MCF 10A (cell line): Measurements from ENCODE around the gene ANKIB1. TPM values are rescaled to one million over a fixed set of nuclear protein-coding genes. Genes with fewer than 3 reads are reported as not detected.

Experiments
- BruUV-seq: library from RNA; stranded (reverse); fragments of 400-500 nt; replicated peaks from 2 replicates; lab custom pipeline; 2021; lab: Mats Ljungman, UMichigan
- CTCF ChIA-PET: fragments of 300-600 bp; sonication (Branson Sonifier 250); formaldehyde crosslinking; extraction: SDS; loops from one replicate; lab custom pipeline; 2021; ENCODE audit warnings: antibody characterized with exemption, inconsistent platforms; lab: Yijun Ruan, JAX
- POLR2A ChIA-PET: fragments of 300-600, 350-650 bp; sonication (Branson Sonifier 250); formaldehyde crosslinking; extraction: SDS; loops from one replicate; lab custom pipeline; 2020; ENCODE audit warnings: antibody characterized with exemption, inconsistent platforms; lab: Yijun Ruan, JAX
- DNase-seq: peaks from one replicate; pipeline ENCODE4 v3.0.0-alpha.2; 2018; ENCODE audit not compliant: unreplicated experiment
- H3K27ac Mint-ChIP-seq: one replicate; pipeline ENCODE4 v1.8.0; 2022; ENCODE audit warnings: mild to moderate bottlenecking, low read depth, mixed read lengths; ENCODE audit not compliant: unreplicated experiment
- H3K27me3 Mint-ChIP-seq: one replicate; pipeline ENCODE4 v1.8.0; 2022; ENCODE audit warnings: mixed read lengths; ENCODE audit not compliant: insufficient read depth, unreplicated experiment
- H3K36me3 Mint-ChIP-seq: one replicate; pipeline ENCODE4 v1.8.0; 2022; ENCODE audit warnings: mild to moderate bottlenecking, moderate library complexity, mixed read lengths; ENCODE audit not compliant: insufficient read depth, unreplicated experiment
- H3K4me1 Mint-ChIP-seq: one replicate; pipeline ENCODE4 v1.8.0; 2022; ENCODE audit warnings: mixed read lengths; ENCODE audit not compliant: insufficient read depth, unreplicated experiment
- H3K4me3 Mint-ChIP-seq: one replicate; pipeline ENCODE4 v1.8.0; 2022; ENCODE audit warnings: mild to moderate bottlenecking, moderate library complexity, mixed read lengths; ENCODE audit not compliant: unreplicated experiment
- H3K9me3 Mint-ChIP-seq: one replicate; pipeline ENCODE4 v1.8.0; 2022; ENCODE audit warnings: mixed read lengths; ENCODE audit not compliant: unreplicated experiment
- CTCF ChIP-seq: fragments of 200-600 bp; IDR thresholded peaks from one replicate; pipeline ENCODE4 v1.8.0; 2022; ENCODE audit warnings: antibody characterized with exemption, mild to moderate bottlenecking; ENCODE audit not compliant: unreplicated experiment
- intact Hi-C: fragments of 100-400 bp; cut with micrococcal nuclease; formaldehyde crosslinking; loops from 2 replicates; pipeline ENCODE4 v1.14.1; 2022
- total RNA-seq: library from RNA; stranded (reverse); gene quantifications from 2 replicates; pipeline ENCODE4 v1.2.3, GENCODE V29; 2022

The ANKIB1 gene
- total RNA-seq, 1 experiment from 2014 or later, result 33.0 TPM

DNA sequence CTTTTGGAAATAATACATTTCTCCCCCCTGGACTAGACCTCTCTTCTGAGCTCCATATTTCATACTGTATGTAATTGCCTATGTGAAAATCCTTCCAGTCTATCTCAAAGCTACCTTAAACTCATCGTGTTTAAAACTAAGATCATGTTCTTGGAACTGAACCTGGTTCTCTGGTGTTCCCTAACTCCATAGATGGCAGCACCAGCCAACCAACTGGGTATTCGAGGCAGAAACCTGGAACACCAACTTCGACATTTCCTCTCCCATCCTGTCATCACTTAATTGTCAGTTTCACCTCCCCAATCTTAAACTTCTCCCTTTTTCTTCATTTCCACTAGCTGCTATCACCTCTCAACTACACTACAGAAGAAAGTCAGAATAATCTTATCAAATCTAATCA is 87.0 kb downstream of the ANKIB1 start:
- peaks cover 11% of the 10 kb centered on the region for H3K9me3 Mint-ChIP-seq
- BruUV-seq, result no TSS peak
- ChIA-PET POLR2A (no interaction called here), CTCF (interaction anchor here (0.7 kb wide), 1 partner anchor 128 kb away, joined by 4 read pairs; no protein-coding TSS in a partner anchor)
- no peaks in the 10 kb centered on the region for H3K27me3 Mint-ChIP-seq
- DNase-seq, result no peak
- intact Hi-C loops, result no loop called here
- H3K36me3 Mint-ChIP-seq, result peaks cover 18% of the 10 kb centered on the region
- no peak overlapping the region for H3K4me3 Mint-ChIP-seq
- H3K27ac Mint-ChIP-seq, result peak overlapping the region; percentile 2
- no peaks in the 10 kb centered on the region for H3K4me1 Mint-ChIP-seq
- TF ChIP-seq CTCF, result no peak

- BruUV-seq, result no TSS peak
- no peaks in the 10 kb centered on the region for H3K27me3 Mint-ChIP-seq
- no peak for TF ChIP-seq CTCF
These were observed 88.1 kb downstream of the ANKIB1 start for GRCh38 chr7:92333866-92334265.

DNA sequence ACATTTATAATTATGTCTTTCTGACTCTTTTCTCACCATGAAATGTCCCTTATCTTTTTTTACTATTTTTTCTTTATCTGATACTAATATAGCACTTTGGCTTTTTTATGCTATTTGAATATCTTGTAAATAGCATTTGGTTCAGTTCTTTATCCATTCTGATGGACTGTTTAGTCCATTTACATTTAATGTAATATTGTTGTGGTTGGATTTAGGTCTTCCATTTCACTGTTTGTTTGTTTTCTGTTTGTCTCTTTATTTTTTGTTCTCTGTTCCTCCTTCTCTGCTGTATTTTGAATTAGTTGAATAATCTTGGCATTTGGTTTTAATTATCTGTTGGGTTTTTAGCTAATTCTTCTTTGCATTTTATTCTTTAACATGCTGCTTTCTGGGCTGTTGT is 89.8 kb downstream of the ANKIB1 start:
- Mint-ChIP-seq H3K27me3 (no peaks in the 10 kb centered on the region), H3K36me3 (peaks cover 22% of the 10 kb centered on the region), H3K9me3 (peaks cover 11% of the 10 kb centered on the region), H3K4me3 (no peak overlapping the region), H3K4me1 (no peaks in the 10 kb centered on the region), H3K27ac (no peak overlapping the region)
- intact Hi-C loops, result no loop called here
- no TSS peak for BruUV-seq
- POLR2A ChIA-PET, result no interaction called here
- CTCF ChIA-PET, result no interaction called here
- no peak for DNase-seq
- TF ChIP-seq CTCF, result no peak

More at GRCh38 chr7:92333866-92334265, 88.1 kb downstream of the ANKIB1 start:
- POLR2A ChIA-PET, result no interaction called here
- peaks cover 22% of the 10 kb centered on the region for H3K36me3 Mint-ChIP-seq
- no peak overlapping the region for H3K4me3 Mint-ChIP-seq
- peaks cover 11% of the 10 kb centered on the region for H3K9me3 Mint-ChIP-seq
- CTCF ChIA-PET, result no interaction called here
- intact Hi-C loops, result no loop called here
- DNase-seq, result no peak
- no peaks in the 10 kb centered on the region for H3K4me1 Mint-ChIP-seq
- no peak overlapping the region for H3K27ac Mint-ChIP-seq

GRCh38 chr7:92336662-92337340 is 91.0 kb downstream of the ANKIB1 start:
- DNase-seq, result no peak
- H3K27ac Mint-ChIP-seq, result no peak overlapping the region
- no peaks in the 10 kb centered on the region for H3K4me1 Mint-ChIP-seq
- POLR2A ChIA-PET, result interaction anchor here (0.7 kb wide), 1 partner anchor 13 kb away, joined by 3 read pairs; no protein-coding TSS in a partner anchor
- CTCF ChIA-PET, result interaction anchor here (0.5 kb wide), 1 partner anchor 30 kb away, joined by 3 read pairs; no protein-coding TSS in a partner anchor
- intact Hi-C loops, result no loop called here
- BruUV-seq, result no TSS peak
- H3K9me3 Mint-ChIP-seq, result peaks cover 11% of the 10 kb centered on the region
- peaks cover 22% of the 10 kb centered on the region for H3K36me3 Mint-ChIP-seq
- H3K4me3 Mint-ChIP-seq, result no peak overlapping the region
- TF ChIP-seq CTCF, result no peak
- no peaks in the 10 kb centered on the region for H3K27me3 Mint-ChIP-seq
